CD8-positive, alpha-beta memory T cell (primary cell): ENCODE data around the gene WNT8A. TPM values are rescaled to one million over a fixed set of nuclear protein-coding genes. Genes with fewer than 3 reads are reported as not detected.
"Not testable (repeated sequence)": the region's sequence is repeated elsewhere in the genome, so short reads cannot be mapped to it uniquely, and the experiment has no call there.

Source experiments
- CTCF ChIA-PET: fragments of 350-600 bp; sonication (Branson Sonifier 250); formaldehyde crosslinking; loops from one replicate; lab custom pipeline; 2021; ENCODE audit warnings: antibody characterized with exemption; lab: Charles Lee
- POLR2A ChIA-PET: fragments of 350-600 bp; sonication (Branson Sonifier 250); formaldehyde crosslinking; loops from one replicate; lab custom pipeline; 2021; ENCODE audit warnings: antibody characterized with exemption; lab: Charles Lee
- DNase-seq, 5 donors: peaks; one replicate each; pipeline versions ENCODE4 v3.0.0 to v3.0.0-alpha.2; 2020 to 2022; ENCODE audit warnings: mixed read lengths in 1 of 5
- H3K27ac ChIP-seq: one replicate; pipeline ENCODE4 v1.7.0; 2013; ENCODE audit warnings: low read depth, mild to moderate bottlenecking, low read length, moderate library complexity
- H3K27me3 ChIP-seq: 2 replicates; pipeline ENCODE4 v1.7.0; 2013; ENCODE audit warnings: low read length, mild to moderate bottlenecking; ENCODE audit not compliant: insufficient read depth, poor library complexity, severe bottlenecking
- H3K36me3 ChIP-seq: 2 replicates; pipeline ENCODE4 v1.7.0; 2013; ENCODE audit warnings: mild to moderate bottlenecking, low read length, moderate library complexity; ENCODE audit not compliant: insufficient read depth
- H3K4me1 ChIP-seq: 2 replicates; pipeline ENCODE4 v1.7.0; 2013; ENCODE audit warnings: mild to moderate bottlenecking, low read length, moderate library complexity; ENCODE audit not compliant: insufficient read depth
- H3K4me3 ChIP-seq: 2 replicates; pipeline ENCODE4 v1.7.0; 2013; ENCODE audit warnings: mild to moderate bottlenecking, low read length
- H3K9me3 ChIP-seq: 2 replicates; pipeline ENCODE4 v1.7.0; 2013; ENCODE audit warnings: mild to moderate bottlenecking, low read length
- H3K27ac Mint-ChIP-seq, 8 donors: one replicate each; pipeline ENCODE4 v1.8.0; 2020 to 2021; ENCODE audit warnings: mixed read lengths in 8 of 8, mild to moderate bottlenecking in 6 of 8, inconsistent platforms in 3 of 8, moderate library complexity in 3 of 8
- H3K27me3 Mint-ChIP-seq, 2 donors: one replicate each; pipeline ENCODE4 v1.8.0; 2020 to 2021; ENCODE audit warnings: mixed read lengths in 2 of 2, mild to moderate bottlenecking in 1 of 2, moderate library complexity in 1 of 2
- H3K36me3 Mint-ChIP-seq, 3 donors: one replicate each; pipeline ENCODE4 v1.8.0; 2020 to 2021; ENCODE audit warnings: mixed read lengths in 3 of 3, inconsistent platforms in 1 of 3, mild to moderate bottlenecking in 1 of 3
- H3K4me1 Mint-ChIP-seq, 3 donors: one replicate each; pipeline ENCODE4 v1.8.0; 2020 to 2021; ENCODE audit warnings: mixed read lengths in 3 of 3, inconsistent platforms in 1 of 3, mild to moderate bottlenecking in 1 of 3
- H3K4me3 Mint-ChIP-seq, 7 donors: one replicate each; pipeline ENCODE4 v1.8.0; 2020 to 2021; ENCODE audit warnings: mixed read lengths in 7 of 7, mild to moderate bottlenecking in 6 of 7, moderate library complexity in 4 of 7, inconsistent platforms in 2 of 7
- H3K9me3 Mint-ChIP-seq, 5 donors: one replicate each; pipeline ENCODE4 v1.8.0; 2020 to 2022; ENCODE audit warnings: mixed read lengths in 5 of 5, mild to moderate bottlenecking in 3 of 5, moderate library complexity in 2 of 5, inconsistent platforms in 1 of 5
- polyA plus RNA-seq: library from polyadenylated mRNA; unstranded; fragments of 300-500 nt; fragmentation: Illumina TruSeq; gene quantifications from one replicate; pipeline ENCODE4 v1.2.3, GENCODE V29; 2021
- total RNA-seq, 2 experiments: library from RNA; stranded (reverse); gene quantifications; one replicate each; pipeline ENCODE4 v1.2.3, GENCODE V29; 2021

WNT8A gene
- total and polyA plus RNA-seq, 3 experiments from 2014 or later, result not detected

DNA sequence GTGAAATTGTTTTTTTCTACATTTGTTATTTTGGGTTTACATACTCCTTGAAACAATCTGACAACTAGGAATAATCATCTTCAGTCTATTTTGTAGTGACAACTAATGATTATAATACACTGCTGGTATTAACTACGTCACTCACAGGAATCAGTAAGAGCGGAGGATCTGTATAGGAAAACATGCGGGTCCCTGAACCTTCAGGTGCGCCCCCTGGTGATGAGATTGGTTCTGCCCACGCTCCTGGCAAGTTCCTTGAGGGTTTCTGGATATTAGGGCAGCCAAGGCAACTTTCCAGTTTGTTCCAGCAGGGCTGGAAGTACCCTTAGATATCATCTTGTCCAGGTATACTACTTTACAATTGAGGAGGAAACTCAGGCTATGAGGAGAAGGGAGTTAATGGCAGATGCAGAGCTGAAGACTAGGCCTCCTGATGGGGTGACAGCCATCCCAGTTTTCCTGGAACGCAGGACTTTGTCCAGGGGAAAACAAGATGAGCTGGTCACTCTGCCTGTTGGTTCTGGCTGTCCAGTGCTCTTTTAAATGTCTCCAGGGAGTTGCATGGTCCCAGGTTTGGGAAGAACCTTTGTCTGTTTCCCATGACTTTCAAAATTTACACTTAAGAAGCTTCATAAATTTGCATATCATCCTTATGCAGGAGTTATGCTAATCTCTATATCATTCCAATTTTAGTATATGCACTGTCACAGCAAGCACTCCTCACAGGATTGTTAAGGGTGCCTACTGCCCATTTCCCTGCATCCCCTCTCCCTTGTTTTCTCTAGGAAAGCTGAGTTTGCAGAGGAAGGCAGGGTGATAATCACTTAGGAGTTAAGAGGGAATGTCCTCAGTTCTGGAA is 14.9 kb upstream of the WNT8A start:
- no peak overlapping the region for H3K4me3 Mint-ChIP-seq
- no peak overlapping the region for H3K4me3 ChIP-seq

GRCh38 chr5:138070026-138070425 is 13.8 kb upstream of the WNT8A start:
- H3K9me3 ChIP-seq, DNase-seq, H3K9me3 Mint-ChIP-seq, H3K4me3 ChIP-seq, H3K36me3 ChIP-seq, H3K4me3 Mint-ChIP-seq, H3K4me1 Mint-ChIP-seq, H3K4me1 ChIP-seq, H3K27ac Mint-ChIP-seq, H3K27me3 Mint-ChIP-seq, H3K36me3 Mint-ChIP-seq, H3K27ac ChIP-seq, POLR2A ChIA-PET, H3K27me3 ChIP-seq: not testable (repeated sequence)
- CTCF ChIA-PET, result interaction anchor here (0.8 to 3.3 kb wide), 6 partner anchors 8 to 441 kb away, joined by 3 to 34 read pairs (median 14); partner anchors contain the start of gene FAM13B

More for the DNA sequence above, 14.9 kb upstream of the WNT8A start:
- DNase-seq, result peak; percentile 39 to 73 (median 55)
- POLR2A ChIA-PET, result no interaction called here
- Histone ChIP-seq H3K27me3 (no peaks in the 10 kb centered on the region), H3K27ac (no peak overlapping the region), H3K9me3 (no peaks in the 10 kb centered on the region), H3K36me3 (no peaks in the 10 kb centered on the region), H3K4me1 (no peaks in the 10 kb centered on the region)
- peaks cover 5 to 6% (median 6%) of the 10 kb centered on the region in 3 donors for H3K4me1 Mint-ChIP-seq
- CTCF ChIA-PET, result interaction anchor here (0.7 to 3.3 kb wide), 17 partner anchors 8 to 439 kb away, joined by 3 to 34 read pairs (median 4); partner anchors contain the start of genes CDC23 and FAM13B
- no peaks in the 10 kb centered on the region for H3K27me3 Mint-ChIP-seq
- H3K36me3 Mint-ChIP-seq, result no peaks in the 10 kb centered on the region
- no peak overlapping the region for H3K27ac Mint-ChIP-seq
- H3K9me3 Mint-ChIP-seq, result no peaks in the 10 kb centered on the region

DNA sequence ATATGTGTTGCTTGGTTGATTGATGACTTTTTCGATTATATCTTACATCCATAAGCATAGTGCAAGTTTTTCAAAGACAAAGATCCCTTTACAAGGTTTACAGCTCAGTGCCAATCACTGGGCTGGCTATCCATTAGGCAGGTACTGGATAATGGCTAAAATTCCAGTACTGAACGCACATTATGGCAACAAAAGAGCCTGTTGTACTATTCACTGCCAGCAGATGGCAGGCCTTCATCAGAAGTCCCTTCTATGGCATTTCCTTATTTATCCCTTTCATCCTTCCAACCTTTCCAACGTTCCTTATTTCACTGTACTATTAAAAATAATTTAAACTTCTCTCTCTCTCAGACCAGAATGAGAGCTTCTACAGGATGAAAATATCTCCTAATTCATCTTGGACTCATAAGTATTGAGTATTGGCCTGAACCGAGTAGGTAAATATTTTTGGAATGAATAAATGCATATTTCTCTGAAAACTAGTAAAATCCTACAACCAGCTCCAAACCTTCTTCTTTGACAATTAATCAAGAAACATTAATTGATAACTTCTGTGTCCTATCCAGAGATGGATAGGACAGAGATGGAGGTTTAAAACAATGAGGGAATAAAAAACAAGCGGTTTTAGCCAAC is 6.7 kb upstream of the WNT8A start:
- H3K9me3 ChIP-seq, result no peaks in the 10 kb centered on the region
- H3K4me1 Mint-ChIP-seq, result peaks cover 0 to 13% (median 3%) of the 10 kb centered on the region in 3 donors
- ChIA-PET POLR2A (no interaction called here), CTCF (interaction anchor here (0.5 to 7.9 kb wide), 20 partner anchors 9 to 448 kb away, joined by 3 to 82 read pairs (median 4); no protein-coding TSS in a partner anchor)
- no peaks in the 10 kb centered on the region for H3K9me3 Mint-ChIP-seq
- H3K36me3 ChIP-seq, result no peaks in the 10 kb centered on the region
- no peak overlapping the region for H3K27ac Mint-ChIP-seq
- no peaks in the 10 kb centered on the region for H3K4me1 ChIP-seq
- no peaks in the 10 kb centered on the region for H3K27me3 Mint-ChIP-seq
- DNase-seq, result peak in 4 of 5 donors; percentile 24 to 64 (median 34)
- H3K27ac ChIP-seq, result no peak overlapping the region
- H3K36me3 Mint-ChIP-seq, result no peaks in the 10 kb centered on the region
- H3K27me3 ChIP-seq, result no peaks in the 10 kb centered on the region
- H3K4me3 ChIP-seq, result no peak overlapping the region
- peak overlapping the region in 1 of 7 donors; percentile 48 for H3K4me3 Mint-ChIP-seq

DNA sequence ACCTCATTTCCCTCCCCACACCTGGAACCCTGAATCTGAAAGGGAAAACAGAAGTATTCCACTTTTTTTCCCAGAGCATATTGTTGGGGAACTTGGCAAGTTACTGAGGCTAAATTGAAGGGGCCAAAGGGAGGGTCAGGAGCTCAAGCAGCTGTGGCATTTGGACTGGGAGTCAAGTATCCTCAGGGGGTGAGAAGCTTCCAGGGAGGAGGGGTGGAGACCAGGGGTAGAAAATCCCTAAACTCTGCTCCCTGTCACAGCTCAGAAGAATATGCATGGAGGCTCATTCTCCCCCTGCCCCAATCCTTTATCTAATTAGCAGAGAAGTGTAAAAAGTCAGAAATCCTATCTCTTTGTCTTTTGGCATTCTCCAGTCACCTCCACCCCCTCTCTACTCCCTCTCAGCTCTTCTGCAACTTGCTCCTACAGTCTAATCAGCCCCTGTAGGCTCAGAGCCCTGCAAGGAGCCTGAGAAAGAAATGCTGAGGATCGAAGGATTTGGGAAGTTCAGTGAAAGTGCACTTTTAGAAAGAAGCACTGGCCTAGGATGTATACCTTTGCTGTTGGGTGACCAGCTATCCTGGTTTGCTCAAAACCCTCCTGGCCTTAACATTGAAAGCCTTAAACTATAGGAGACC is 5.7 kb upstream of the WNT8A start:
- no peak overlapping the region for H3K4me3 Mint-ChIP-seq
- no peaks in the 10 kb centered on the region for H3K27me3 Mint-ChIP-seq
- no peak overlapping the region for H3K27ac Mint-ChIP-seq
- POLR2A ChIA-PET, result no interaction called here
- H3K36me3 Mint-ChIP-seq, result no peaks in the 10 kb centered on the region
- Histone ChIP-seq H3K27ac (no peak overlapping the region), H3K4me1 (no peaks in the 10 kb centered on the region), H3K27me3 (no peaks in the 10 kb centered on the region), H3K36me3 (no peaks in the 10 kb centered on the region), H3K9me3 (no peaks in the 10 kb centered on the region), H3K4me3 (no peak overlapping the region)
- no peaks in the 10 kb centered on the region for H3K9me3 Mint-ChIP-seq
- DNase-seq, result no peak
- peaks cover 0 to 13% (median 3%) of the 10 kb centered on the region in 3 donors for H3K4me1 Mint-ChIP-seq
- CTCF ChIA-PET, result interaction anchor here (0.8 to 7.9 kb wide), 13 partner anchors 10 to 449 kb away, joined by 3 to 82 read pairs (median 5); no protein-coding TSS in a partner anchor

- peaks cover 0 to 13% (median 3%) of the 10 kb centered on the region in 3 donors for H3K4me1 Mint-ChIP-seq
Observed at GRCh38 chr5:138082033-138082432, 1.8 kb upstream of the WNT8A start.

DNA sequence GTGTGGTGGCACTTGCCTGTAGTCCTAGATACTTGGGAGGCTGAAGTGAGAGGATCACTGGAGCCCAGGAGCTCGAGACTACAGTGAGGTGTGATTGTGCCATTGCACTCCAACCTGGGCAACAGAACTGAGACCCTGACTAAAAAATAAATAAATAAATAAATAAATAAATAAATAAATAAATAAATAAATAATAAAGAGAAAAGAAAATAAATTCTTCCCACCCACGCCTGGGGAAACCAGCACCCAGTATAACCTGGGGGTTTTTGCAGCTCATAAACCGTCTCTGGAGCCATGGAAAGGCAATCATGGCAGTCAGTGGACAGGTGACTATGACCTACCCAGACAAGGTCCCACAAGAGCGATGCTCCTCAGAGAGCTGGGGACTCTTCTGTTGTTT is 7.9 kb downstream of the WNT8A start:
- H3K4me1 Mint-ChIP-seq, result peaks cover 0 to 2% (median 0%) of the 10 kb centered on the region in 3 donors
- no peak overlapping the region for H3K4me3 Mint-ChIP-seq
- no peak overlapping the region for H3K4me3 ChIP-seq
- peaks cover 31% of the 10 kb centered on the region for H3K4me1 ChIP-seq
- no peak overlapping the region for H3K27ac ChIP-seq
- no peak overlapping the region for H3K27ac Mint-ChIP-seq
- no peak for DNase-seq
- H3K36me3 Mint-ChIP-seq, result no peaks in the 10 kb centered on the region
- H3K9me3 Mint-ChIP-seq, result no peaks in the 10 kb centered on the region
- no peaks in the 10 kb centered on the region for H3K27me3 ChIP-seq
- no peaks in the 10 kb centered on the region for H3K36me3 ChIP-seq
- ChIA-PET CTCF (interaction anchor here (1.4 kb wide), 1 partner anchor 14 kb away, joined by 4 read pairs; no protein-coding TSS in a partner anchor), POLR2A (no interaction called here)
- H3K27me3 Mint-ChIP-seq, result peaks cover 17 to 30% of the 10 kb centered on the region in 2 donors
- H3K9me3 ChIP-seq, result no peaks in the 10 kb centered on the region

More at GRCh38 chr5:138082033-138082432, 1.8 kb upstream of the WNT8A start:
- DNase-seq, result no peak
- Mint-ChIP-seq H3K27me3 (peaks cover 1 to 4% of the 10 kb centered on the region in 2 donors), H3K27ac (no peak overlapping the region), H3K36me3 (no peaks in the 10 kb centered on the region), H3K9me3 (no peaks in the 10 kb centered on the region), H3K4me3 (no peak overlapping the region)
- ChIA-PET CTCF (interaction anchor here (1.8 to 7.9 kb wide), 3 partner anchors 14 to 52 kb away, joined by 4 to 82 read pairs (median 6); no protein-coding TSS in a partner anchor), POLR2A (no interaction called here)
- Histone ChIP-seq H3K36me3 (no peaks in the 10 kb centered on the region), H3K4me1 (no peaks in the 10 kb centered on the region), H3K9me3 (no peaks in the 10 kb centered on the region), H3K27me3 (no peaks in the 10 kb centered on the region), H3K27ac (no peak overlapping the region), H3K4me3 (no peak overlapping the region)

GRCh38 chr5:138092301-138092700 is 8.5 kb downstream of the WNT8A start:
- ChIA-PET CTCF (interaction anchor here (1.4 kb wide), 1 partner anchor 15 kb away, joined by 4 read pairs; no protein-coding TSS in a partner anchor), POLR2A (no interaction called here)
- H3K9me3 Mint-ChIP-seq, result no peaks in the 10 kb centered on the region
- peaks cover 20 to 30% of the 10 kb centered on the region in 2 donors for H3K27me3 Mint-ChIP-seq
- H3K4me1 Mint-ChIP-seq, result peaks cover 0 to 2% (median 0%) of the 10 kb centered on the region in 3 donors
- H3K9me3 ChIP-seq, result no peaks in the 10 kb centered on the region
- H3K27ac ChIP-seq, result no peak overlapping the region
- H3K36me3 ChIP-seq, result no peaks in the 10 kb centered on the region
- H3K27me3 ChIP-seq, result no peaks in the 10 kb centered on the region
- peaks cover 31% of the 10 kb centered on the region for H3K4me1 ChIP-seq
- H3K27ac Mint-ChIP-seq, result no peak overlapping the region
- H3K36me3 Mint-ChIP-seq, result no peaks in the 10 kb centered on the region
- no peak overlapping the region for H3K4me3 Mint-ChIP-seq
- no peak for DNase-seq
- no peak overlapping the region for H3K4me3 ChIP-seq
